Transverse colon (tissue), 4 donors: ENCODE data around the gene RARB. TPM values are rescaled to one million over a fixed set of nuclear protein-coding genes. Genes with fewer than 3 reads are reported as not detected.

ENCODE experiments used
- DNase-seq: peaks from one replicate; pipeline ENCODE4 v3.0.0-alpha.2; 2019
- H3K27ac ChIP-seq, 4 donors: fragments of 200-600 bp; sonication (generic); 2 replicates each; pipeline ENCODE4 v1.5.1; 2016 to 2018; ENCODE audit warnings: inconsistent platforms in 4 of 4
- H3K27me3 ChIP-seq: fragments of 200-600 bp; sonication (generic); 2 replicates; pipeline ENCODE4 v1.5.1; 2017; ENCODE audit warnings: inconsistent platforms
- H3K36me3 ChIP-seq, 4 donors: fragments of 200-600 bp; sonication (generic); 2 replicates each; pipeline ENCODE4 v1.5.1; 2017 to 2019; ENCODE audit warnings: inconsistent platforms in 4 of 4
- H3K4me1 ChIP-seq, 4 donors: fragments of 200-600 bp; sonication (generic); 2 replicates each; pipeline ENCODE4 v1.5.1; 2017 to 2020; ENCODE audit warnings: inconsistent platforms in 4 of 4
- H3K4me3 ChIP-seq, 4 donors: fragments of 200-600 bp; sonication (generic); 1 replicate in 1 of 4; 2 replicates in 3 of 4; pipeline versions ENCODE4 v1.5.1 to v1.6.1; 2017 to 2019; ENCODE audit warnings: inconsistent platforms in 4 of 4
- H3K9me3 ChIP-seq, 2 donors: fragments of 200-600 bp; sonication (generic); 2 replicates each; pipeline ENCODE4 v1.5.1; 2017 to 2019; ENCODE audit warnings: inconsistent platforms in 2 of 2
- EP300 ChIP-seq: sonication (generic); formaldehyde crosslinking; IDR thresholded peaks from one replicate; pipeline ENCODE4 v1.6.1; 2017; ENCODE audit warnings: antibody characterized with exemption, low read depth
- POLR2A ChIP-seq: fragments of 450-650 bp; IDR thresholded peaks from one replicate; pipeline ENCODE4 v1.6.1; 2016; ENCODE audit warnings: antibody characterized with exemption, mild to moderate bottlenecking, moderate library complexity
- POLR2AphosphoS5 ChIP-seq, 3 donors: sonication (generic); formaldehyde crosslinking; IDR thresholded peaks; one replicate each; pipeline ENCODE4 v1.6.1; 2016; ENCODE audit warnings: antibody characterized with exemption in 3 of 3
- WGBS, 2 donors: methylation state at CpG; one replicate each; pipeline ENCODE4 v1.1.5; 2018; ENCODE audit warnings: low coverage in 1 of 2; 5-methylcytosine and 5-hydroxymethylcytosine counted together
- in situ Hi-C, 4 donors: fragments of 200-750 bp; cut with MboI; loops; one replicate each; pipeline versions ENCODE4 v1.15.0 to v1.15.1; 2017; ENCODE audit warnings: low sequenced_read_pairs in 3 of 4, low pct_ligation_motif_present in 1 of 4, low pct_unique_long_range_greater_than_20kb in 1 of 4
- intact Hi-C: fragments of 100-400 bp; cut with DNase I; formaldehyde crosslinking; loops from one replicate; pipeline ENCODE4 v1.15.1; 2023; ENCODE audit warnings: low total_unique reads
- total RNA-seq, 4 donors: library from RNA; depleted of rRNA; stranded (reverse); fragments of >200 nt; gene quantifications; one replicate each; pipeline ENCODE4 v1.1.0, GENCODE V29; 2016
- TF ChIP-seq, protein P1 (sequence below), 5 experiments: fragments of 200-600 bp in 3 of 5; fragments of 450-650 bp in 2 of 5; sonication (generic) in 3 of 5; IDR thresholded peaks; 1 replicate in 2 of 5; 2 replicates in 3 of 5; pipeline ENCODE4 v1.5.1; 2016 to 2017; ENCODE audit warnings: antibody characterized with exemption in 5 of 5, inconsistent platforms in 3 of 5, mild to moderate bottlenecking in 2 of 5, moderate library complexity in 1 of 5

RARB gene
- total RNA-seq, 4 donors from 2014 or later = 2.4 to 4.5 (median 2.9) TPM; not detected in 1

DNA sequence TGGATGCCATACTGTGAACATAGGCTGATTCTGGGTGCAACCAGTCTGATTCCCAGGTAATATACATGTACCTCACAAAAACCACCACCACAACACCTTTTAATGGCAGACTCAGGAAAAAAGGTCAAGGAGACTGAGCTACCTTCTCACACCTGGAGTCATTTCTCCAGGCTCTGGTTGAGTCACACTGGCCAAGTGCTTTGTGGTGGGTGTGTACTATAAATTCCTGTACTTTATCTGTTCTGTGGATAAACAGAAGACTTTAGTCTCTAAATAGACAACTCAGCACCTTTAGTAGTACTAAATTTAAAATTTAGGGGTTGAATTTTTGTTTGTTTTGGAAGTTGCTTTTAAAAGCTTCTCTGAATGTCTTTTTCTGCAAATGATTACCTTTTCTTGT is 190.0 kb downstream of the RARB start:
- Histone ChIP-seq H3K9me3 (no peaks in the 10 kb centered on the region), H3K4me3 (no peak overlapping the region), H3K27me3 (no peaks in the 10 kb centered on the region), H3K36me3 (peaks cover 0 to 54% (median 26%) of the 10 kb centered on the region in 4 donors), H3K27ac (no peak overlapping the region), H3K4me1 (no peaks in the 10 kb centered on the region)
- no peak for DNase-seq
- TF ChIP-seq POLR2A (no peak), POLR2AphosphoS5 (IDR thresholded peaks at IDR 0.05) (no peak), EP300 (no peak)
- TF ChIP-seq, protein P1, sequence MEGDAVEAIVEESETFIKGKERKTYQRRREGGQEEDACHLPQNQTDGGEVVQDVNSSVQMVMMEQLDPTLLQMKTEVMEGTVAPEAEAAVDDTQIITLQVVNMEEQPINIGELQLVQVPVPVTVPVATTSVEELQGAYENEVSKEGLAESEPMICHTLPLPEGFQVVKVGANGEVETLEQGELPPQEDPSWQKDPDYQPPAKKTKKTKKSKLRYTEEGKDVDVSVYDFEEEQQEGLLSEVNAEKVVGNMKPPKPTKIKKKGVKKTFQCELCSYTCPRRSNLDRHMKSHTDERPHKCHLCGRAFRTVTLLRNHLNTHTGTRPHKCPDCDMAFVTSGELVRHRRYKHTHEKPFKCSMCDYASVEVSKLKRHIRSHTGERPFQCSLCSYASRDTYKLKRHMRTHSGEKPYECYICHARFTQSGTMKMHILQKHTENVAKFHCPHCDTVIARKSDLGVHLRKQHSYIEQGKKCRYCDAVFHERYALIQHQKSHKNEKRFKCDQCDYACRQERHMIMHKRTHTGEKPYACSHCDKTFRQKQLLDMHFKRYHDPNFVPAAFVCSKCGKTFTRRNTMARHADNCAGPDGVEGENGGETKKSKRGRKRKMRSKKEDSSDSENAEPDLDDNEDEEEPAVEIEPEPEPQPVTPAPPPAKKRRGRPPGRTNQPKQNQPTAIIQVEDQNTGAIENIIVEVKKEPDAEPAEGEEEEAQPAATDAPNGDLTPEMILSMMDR (IDR thresholded peaks at IDR 0.05) = no peak
- intact Hi-C loops = no loop called here
- in situ Hi-C loops = no loop called here

DNA sequence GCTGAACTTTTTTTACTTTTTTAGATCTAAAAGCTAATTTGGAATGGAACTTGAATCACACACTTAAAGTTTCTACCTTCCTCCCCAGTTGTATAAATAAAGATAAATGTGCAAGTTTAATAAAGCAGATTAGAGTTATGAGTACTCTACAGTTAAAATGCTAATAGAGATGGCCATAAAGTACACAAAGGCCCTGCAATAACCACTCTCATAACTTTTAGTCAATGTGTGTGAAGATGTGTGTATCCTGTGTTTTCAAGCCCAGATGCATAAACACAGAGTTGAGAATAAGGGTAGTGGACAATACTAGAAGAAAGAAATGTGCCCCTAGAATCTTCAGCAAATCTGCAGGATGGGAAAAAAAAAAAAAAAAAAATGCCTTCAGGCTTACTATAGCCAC is 191.3 kb downstream of the RARB start:
- TF ChIP-seq POLR2A (no peak), EP300 (no peak), POLR2AphosphoS5 (IDR thresholded peaks at IDR 0.05) (no peak)
- TF ChIP-seq, protein P1 (IDR thresholded peaks at IDR 0.05) = no peak
- Histone ChIP-seq H3K27me3 (no peaks in the 10 kb centered on the region), H3K27ac (no peak overlapping the region), H3K4me3 (no peak overlapping the region), H3K4me1 (no peaks in the 10 kb centered on the region), H3K36me3 (peaks cover 0 to 58% (median 25%) of the 10 kb centered on the region in 4 donors), H3K9me3 (no peaks in the 10 kb centered on the region)
- intact Hi-C loops (no loop called here), in situ Hi-C loops (no loop called here)
- no peak for DNase-seq

DNA sequence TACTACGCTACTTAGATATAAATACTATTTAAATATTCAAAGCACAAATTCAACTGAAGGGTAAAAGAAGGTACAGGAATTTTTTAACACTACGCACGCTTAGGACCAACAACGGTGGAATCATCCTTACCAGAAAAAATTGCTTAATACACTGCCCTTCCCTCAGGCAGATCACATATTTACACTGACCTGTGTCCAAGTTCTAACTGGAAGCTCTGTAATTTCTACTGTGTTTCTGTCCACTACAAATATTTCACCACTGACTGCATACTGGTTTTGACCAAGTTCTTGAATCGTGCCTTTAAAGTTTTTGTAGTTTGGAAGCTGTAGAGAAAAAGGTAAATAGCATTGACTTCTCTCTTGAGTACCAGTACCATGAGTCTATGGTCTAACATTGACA is 192.4 kb downstream of the RARB start:
- no peaks in the 10 kb centered on the region for H3K27me3 ChIP-seq
- no peak overlapping the region for H3K27ac ChIP-seq
- 92 to 98% methylated on average over 5 of the region's 5 CpGs for whole genome bisulfite sequencing, 2 donors
- DNase-seq = no peak
- no peaks in the 10 kb centered on the region for H3K4me1 ChIP-seq
- peaks cover 0 to 59% (median 25%) of the 10 kb centered on the region in 4 donors for H3K36me3 ChIP-seq
- in situ Hi-C loops = no loop called here
- no peaks in the 10 kb centered on the region for H3K9me3 ChIP-seq
- TF ChIP-seq EP300 (no peak), POLR2AphosphoS5 (IDR thresholded peaks at IDR 0.05) (no peak), POLR2A (no peak)
- TF ChIP-seq, protein P1 (IDR thresholded peaks at IDR 0.05) = no peak
- intact Hi-C loops = no loop called here
- no peak overlapping the region for H3K4me3 ChIP-seq

DNA sequence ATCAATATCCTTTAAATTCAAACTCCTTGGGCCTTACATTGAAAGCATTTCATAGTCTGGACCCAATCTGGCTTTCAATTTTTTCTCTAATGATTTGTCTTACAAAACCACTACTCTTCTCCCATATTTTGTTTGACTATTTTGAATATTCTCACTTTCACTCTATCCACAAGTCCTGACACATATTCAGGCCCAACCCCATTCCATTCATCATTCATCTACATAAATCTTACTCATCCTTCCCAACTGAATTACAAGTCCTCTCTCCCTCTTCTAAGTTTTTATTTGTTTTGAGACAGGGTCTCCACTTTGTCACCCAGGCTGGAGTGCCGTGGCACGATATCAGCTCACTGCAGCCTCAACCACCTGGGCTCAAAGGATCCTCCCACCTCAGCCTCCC is 193.0 kb downstream of the RARB start:
- WGBS, 2 donors = 98 to 100% methylated on average over 2 of the region's 2 CpGs
- in situ Hi-C loops = no loop called here
- Histone ChIP-seq H3K36me3 (peaks cover 0 to 62% (median 26%) of the 10 kb centered on the region in 4 donors), H3K9me3 (no peaks in the 10 kb centered on the region), H3K4me1 (no peaks in the 10 kb centered on the region), H3K27ac (no peak overlapping the region), H3K4me3 (no peak overlapping the region), H3K27me3 (no peaks in the 10 kb centered on the region)
- no peak for DNase-seq
- intact Hi-C loops = no loop called here
- TF ChIP-seq, protein P1 (IDR thresholded peaks at IDR 0.05) = no peak
- no peak for TF ChIP-seq POLR2A
- TF ChIP-seq POLR2AphosphoS5 (IDR thresholded peaks at IDR 0.05) = no peak
- TF ChIP-seq EP300 = no peak
